K562 (cell line): ENCODE results near the gene UTP4. TPM values are rescaled to one million over a fixed set of nuclear protein-coding genes. Genes with fewer than 3 reads are reported as not detected.

Experiments used
- ARID4B ChIP-seq: sonication (generic); formaldehyde crosslinking; IDR thresholded peaks from 2 replicates; pipeline ENCODE4 v1.8.0; 2022; ENCODE audit warnings: mild to moderate bottlenecking, missing genetic modification reagents
- DEAF1 ChIP-seq: fragments of 450-650 bp; formaldehyde crosslinking; IDR thresholded peaks from 2 replicates; pipeline ENCODE4 v1.4.0; 2020; ENCODE audit warnings: mild to moderate bottlenecking, moderate library complexity
- PATZ1 ChIP-seq: fragments of 250-450 bp; sonication (Bioruptor Pico); IDR thresholded peaks from 2 replicates; pipeline ENCODE4 v1.5.0; 2020; ENCODE audit warnings: mild to moderate bottlenecking, borderline replicate concordance
- SMC3 ChIP-seq: conservative IDR thresholded peaks from 2 replicates; pipeline ENCODE4 v1.6.1; 2011; ENCODE audit warnings: low read depth, low read length, improper control_type of control experiment; ENCODE audit not compliant: insufficient read depth
- polyA plus RNA-seq, 8 experiments: library from polyadenylated mRNA; depleted of rRNA in 4 of 8; stranded (reverse) in 5 of 8; unstranded in 3 of 8; fragments of >200 nt; fragmentation: Nextera tagmentation in 2 of 8; fragmentation: Illumina TruSeq in 1 of 8; extraction: Ambion mirVana in 2 of 8; extraction: Trizol in 1 of 8; gene quantifications; 2 replicates each; pipeline versions ENCODE4 v1.2.1 to v1.2.3, GENCODE V29; 2011 to 2014; ENCODE audit warnings: inconsistent platforms in 1 of 8, missing spikeins in 1 of 8
- total RNA-seq, 7 experiments: library from RNA; depleted of rRNA in 6 of 7; stranded (reverse); fragments of >200 nt in 6 of 7; fragmentation: Illumina TruSeq in 2 of 7; extraction: Trizol in 2 of 7; gene quantifications; 2 replicates each; pipeline versions ENCODE4 v1.2.1 to v1.2.3, GENCODE V29; 2011 to 2021; ENCODE audit warnings: low replicate concordance in 1 of 7

The UTP4 gene
- total and polyA plus RNA-seq, 9 of the 15 experiments (the other 6 are each of a cell fraction or from before 2014, with no cell fraction given) = 46.1 to 203 (median 145) TPM

- TF ChIP-seq ARID4B (CRISPR knock-in tag) (no peak), DEAF1 (CRISPR knock-in tag) (peak; percentile 80), PATZ1 (CRISPR knock-in tag) (no peak), SMC3 (peak; percentile 45)
Observed at GRCh38 chr16:69150146-69150865, 17.9 kb downstream of the UTP4 start (continued).
